K562 (cell line): ENCODE measurements around the gene FOLR2.
"Not testable (repeated sequence)": the region's sequence is repeated elsewhere in the genome, so short reads cannot be mapped to it uniquely, and the experiment has no call there.

Source experiments
- CEBPG ChIP-seq, 3 experiments: fragments of 200-800 bp in 1 of 3; sonication (Bioruptor generic) in 1 of 3; sonication (generic) in 1 of 3; formaldehyde crosslinking in 1 of 3; IDR thresholded peaks in 2 of 3; conservative IDR thresholded peaks in 1 of 3; 2 replicates each; pipeline versions ENCODE4 v1.6.1 to v1.8.0; 2016 to 2022; ENCODE audit warnings: missing compliant biosample characterization in 2 of 3, missing genetic modification characterization in 2 of 3, mild to moderate bottlenecking in 1 of 3, missing genetic modification reagents in 1 of 3
- POLR2A ChIP-seq: fragments of 450-650 bp; conservative IDR thresholded peaks from 2 replicates; pipeline ENCODE4 v1.6.1; 2016
- TAF1 ChIP-seq: IDR thresholded peaks from 2 replicates; pipeline ENCODE4 v1.6.1; 2011; ENCODE audit warnings: mild to moderate bottlenecking, low read length, moderate library complexity; ENCODE audit not compliant: insufficient read depth, control insufficient read depth, severe bottlenecking; ENCODE audit errors: extremely low read depth
- TRIM24 ChIP-seq, 2 experiments: fragments of 450-650 bp; IDR thresholded peaks; 2 replicates each; pipeline ENCODE4 v1.6.1; 2016

DNA sequence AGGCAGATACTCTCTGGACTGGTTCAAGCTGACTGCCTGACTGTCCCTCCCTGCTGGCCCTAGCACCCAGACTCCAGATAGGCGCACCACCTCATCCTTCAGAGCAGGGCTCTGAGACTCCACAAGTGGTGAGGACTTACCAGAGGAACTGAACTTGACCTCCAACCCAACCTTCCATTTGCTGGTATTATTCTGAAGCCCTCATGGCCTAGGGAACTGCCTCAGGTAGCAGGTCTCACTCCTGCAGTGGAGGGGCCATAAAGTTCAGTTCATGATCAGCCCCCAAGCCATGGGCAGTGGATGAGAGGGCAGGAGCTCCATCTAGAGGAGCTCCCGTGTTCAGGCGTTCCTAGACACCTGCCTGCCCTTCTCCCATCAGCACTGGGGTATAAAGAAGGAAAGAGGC lies 35.0 kb upstream of the FOLR2 start:
- TF ChIP-seq CEBPG (CRISPR knock-in tag; IDR thresholded peaks at IDR 0.05); CEBPG (tag; conservative IDR thresholded peaks at IDR 0.05 in 1 of 2, IDR thresholded peaks at IDR 0.05 in 1 of 2); TAF1; POLR2A; TRIM24 (IDR thresholded peaks at IDR 0.05): not testable (repeated sequence)
